SU-DHL-6 (cell line): ENCODE data around the gene CLEC14A.

Source experiments
- H2AFZ ChIP-seq: fragments of 200-600 bp; sonication (generic); 2 replicates; pipeline ENCODE4 v1.6.1; 2014; ENCODE audit warnings: low read depth, mild to moderate bottlenecking, moderate library complexity, mixed read lengths, antibody characterized with exemption, low read length; ENCODE audit not compliant: severe bottlenecking
- H3F3A ChIP-seq: fragments of 200-600 bp; shearing (Covaris generic); 2 replicates; pipeline ENCODE4 v1.6.0; 2016; ENCODE audit warnings: antibody characterized with exemption, mild to moderate bottlenecking; ENCODE audit not compliant: insufficient read depth
- H3K27ac ChIP-seq: fragments of 200-600 bp; sonication (generic); 2 replicates; pipeline ENCODE4 v1.5.1; 2016; ENCODE audit warnings: low read depth, mild to moderate bottlenecking, low read length, moderate library complexity, mixed read lengths
- H3K27me3 ChIP-seq: fragments of 200-600 bp; sonication (generic), shearing (Covaris generic); 2 replicates; pipeline ENCODE4 v1.6.0; 2014; ENCODE audit warnings: mild to moderate bottlenecking, low read length
- H3K36me3 ChIP-seq: fragments of 200-600 bp; sonication (generic); 2 replicates; pipeline ENCODE4 v1.6.1; 2014; ENCODE audit warnings: mild to moderate bottlenecking, low read length, mixed read lengths
- H3K4me2 ChIP-seq: fragments of 300-600, 200-600 bp; shearing (Covaris generic), sonication (generic); 2 replicates; pipeline ENCODE4 v1.6.0; 2014; ENCODE audit warnings: low read length, low read depth, mild to moderate bottlenecking; ENCODE audit not compliant: poor library complexity, severe bottlenecking
- H3K4me3 ChIP-seq: fragments of 200-600 bp; sonication (generic); 2 replicates; pipeline ENCODE4 v1.5.1; 2014; ENCODE audit warnings: antibody characterized with exemption, low read length, mild to moderate bottlenecking, mixed read lengths; ENCODE audit not compliant: insufficient read depth, poor library complexity, severe bottlenecking
- H3K79me2 ChIP-seq: fragments of 200-600 bp; sonication (generic); 2 replicates; pipeline ENCODE4 v1.6.1; 2014; ENCODE audit warnings: mild to moderate bottlenecking, low read length, moderate library complexity; ENCODE audit not compliant: insufficient read depth
- H3K9ac ChIP-seq: fragments of 200-600 bp; sonication (generic); 2 replicates; pipeline ENCODE4 v1.7.0; 2014; ENCODE audit warnings: mild to moderate bottlenecking, low read length
- H3K9me2 ChIP-seq: fragments of 200-600 bp; sonication (generic); replicated peaks from 2 replicates; pipeline ENCODE4 v1.6.1; 2014; ENCODE audit warnings: low read length; ENCODE audit not compliant: insufficient read depth
- H3K9me3 ChIP-seq: fragments of 200-600 bp; sonication (generic); 2 replicates; pipeline ENCODE4 v1.6.1; 2014; ENCODE audit warnings: low read length, mixed read lengths; ENCODE audit not compliant: insufficient read depth
- H4K20me1 ChIP-seq: fragments of 200-600 bp; sonication (generic); 2 replicates; pipeline ENCODE4 v1.6.1; 2014; ENCODE audit warnings: low read depth, mild to moderate bottlenecking, antibody characterized with exemption, low read length, moderate library complexity, mixed read lengths
- EZH2phosphoT487 ChIP-seq: fragments of 200-600 bp; sonication (generic), shearing (Covaris generic); conservative IDR thresholded peaks from 2 replicates; pipeline ENCODE4 v1.6.1; 2018; ENCODE audit warnings: mild to moderate bottlenecking, antibody characterized with exemption, low read length, moderate library complexity, mixed read lengths
- TF ChIP-seq, protein P1 (sequence below): fragments of 200-600 bp; sonication (generic); IDR thresholded peaks from one replicate; pipeline ENCODE4 v1.5.1; 2017; ENCODE audit warnings: antibody characterized with exemption, mild to moderate bottlenecking, low read length, moderate library complexity; ENCODE audit not compliant: insufficient read depth, poor library complexity, severe bottlenecking

CLEC14A gene

GRCh38 chr14:38225946-38226345 is 29.9 kb downstream of the CLEC14A start:
- Histone ChIP-seq H2AFZ (no peak overlapping the region), H3K9ac (no peak overlapping the region), H3K4me3 (no peak overlapping the region), H3K4me2 (no peak overlapping the region), H4K20me1 (no peaks in the 10 kb centered on the region), H3K79me2 (no peaks in the 10 kb centered on the region), H3K9me2 (no peaks in the 10 kb centered on the region; the same call in 1 of the 2 replicates), H3K27ac (no peak overlapping the region), H3K27me3 (no peaks in the 10 kb centered on the region), H3K36me3 (no peaks in the 10 kb centered on the region), H3F3A (no peaks in the 10 kb centered on the region), H3K9me3 (no peaks in the 10 kb centered on the region)
- no peak for TF ChIP-seq EZH2phosphoT487
- TF ChIP-seq, protein P1, sequence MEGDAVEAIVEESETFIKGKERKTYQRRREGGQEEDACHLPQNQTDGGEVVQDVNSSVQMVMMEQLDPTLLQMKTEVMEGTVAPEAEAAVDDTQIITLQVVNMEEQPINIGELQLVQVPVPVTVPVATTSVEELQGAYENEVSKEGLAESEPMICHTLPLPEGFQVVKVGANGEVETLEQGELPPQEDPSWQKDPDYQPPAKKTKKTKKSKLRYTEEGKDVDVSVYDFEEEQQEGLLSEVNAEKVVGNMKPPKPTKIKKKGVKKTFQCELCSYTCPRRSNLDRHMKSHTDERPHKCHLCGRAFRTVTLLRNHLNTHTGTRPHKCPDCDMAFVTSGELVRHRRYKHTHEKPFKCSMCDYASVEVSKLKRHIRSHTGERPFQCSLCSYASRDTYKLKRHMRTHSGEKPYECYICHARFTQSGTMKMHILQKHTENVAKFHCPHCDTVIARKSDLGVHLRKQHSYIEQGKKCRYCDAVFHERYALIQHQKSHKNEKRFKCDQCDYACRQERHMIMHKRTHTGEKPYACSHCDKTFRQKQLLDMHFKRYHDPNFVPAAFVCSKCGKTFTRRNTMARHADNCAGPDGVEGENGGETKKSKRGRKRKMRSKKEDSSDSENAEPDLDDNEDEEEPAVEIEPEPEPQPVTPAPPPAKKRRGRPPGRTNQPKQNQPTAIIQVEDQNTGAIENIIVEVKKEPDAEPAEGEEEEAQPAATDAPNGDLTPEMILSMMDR, result no peak

GRCh38 chr14:38224338-38224737 is 31.6 kb downstream of the CLEC14A start:
- Histone ChIP-seq H3K9me2 (no peaks in the 10 kb centered on the region; the same call in 1 of the 2 replicates), H3K79me2 (no peaks in the 10 kb centered on the region), H3K9me3 (no peaks in the 10 kb centered on the region), H3F3A (no peaks in the 10 kb centered on the region), H3K27me3 (no peaks in the 10 kb centered on the region), H3K36me3 (no peaks in the 10 kb centered on the region), H3K4me3 (no peak overlapping the region), H4K20me1 (no peaks in the 10 kb centered on the region), H3K4me2 (no peak overlapping the region), H2AFZ (no peak overlapping the region), H3K27ac (no peak overlapping the region), H3K9ac (no peak overlapping the region)
- no peak for TF ChIP-seq EZH2phosphoT487
- TF ChIP-seq, protein P1, result no peak

- no peaks in the 10 kb centered on the region for H3K9me3 ChIP-seq
- H3K27ac ChIP-seq, result no peak overlapping the region
- H2AFZ ChIP-seq, result no peak overlapping the region
- no peak overlapping the region for H3K9ac ChIP-seq
- H4K20me1 ChIP-seq, result no peaks in the 10 kb centered on the region
- no peak overlapping the region for H3K4me2 ChIP-seq
- no peaks in the 10 kb centered on the region for H3K27me3 ChIP-seq
- no peaks in the 10 kb centered on the region for H3F3A ChIP-seq
- no peaks in the 10 kb centered on the region; the same call in 1 of the 2 replicates for H3K9me2 ChIP-seq
- H3K36me3 ChIP-seq, result no peaks in the 10 kb centered on the region
- no peak overlapping the region for H3K4me3 ChIP-seq
- no peaks in the 10 kb centered on the region for H3K79me2 ChIP-seq
- TF ChIP-seq EZH2phosphoT487, result no peak
- TF ChIP-seq, protein P1, result no peak
Observed at GRCh38 chr14:38221077-38221476, 34.8 kb downstream of the CLEC14A start.
